GM12878 (cell line): Measurements from ENCODE around the gene SYNGR2. TPM values are rescaled to one million over a fixed set of nuclear protein-coding genes. Genes with fewer than 3 reads are reported as not detected.

ENCODE experiments used
- BCL3 ChIP-seq: IDR thresholded peaks from 2 replicates; pipeline ENCODE4 v1.6.1; 2011; ENCODE audit warnings: borderline replicate concordance, low read depth, mild to moderate bottlenecking, moderate library complexity, low read length; ENCODE audit not compliant: insufficient read depth, poor library complexity, severe bottlenecking
- BHLHE40 ChIP-seq, 2 experiments: fragments of 450-650 bp in 1 of 2; IDR thresholded peaks; 2 replicates each; pipeline ENCODE4 v1.6.1; 2011 to 2017; ENCODE audit warnings: low read depth in 2 of 2, borderline replicate concordance in 1 of 2, improper control_type of control experiment in 1 of 2, low read length in 1 of 2, mild to moderate bottlenecking in 1 of 2
- CUX1 ChIP-seq: IDR thresholded peaks from 2 replicates; pipeline ENCODE4 v1.6.1; 2012; ENCODE audit warnings: improper control_type of control experiment, low read depth, low read length; ENCODE audit not compliant: insufficient replicate concordance
- KAT2A ChIP-seq: conservative IDR thresholded peaks from 2 replicates; pipeline ENCODE4 v1.6.1; 2011; ENCODE audit warnings: low read depth, low read length; ENCODE audit not compliant: control insufficient read depth
- KDM1A ChIP-seq: fragments of 200-600 bp; sonication (generic); IDR thresholded peaks from 2 replicates; pipeline ENCODE4 v1.6.1; 2016; ENCODE audit warnings: borderline replicate concordance
- NFXL1 ChIP-seq: fragments of 450-650 bp; IDR thresholded peaks from 2 replicates; pipeline ENCODE4 v1.6.1; 2017; ENCODE audit warnings: antibody characterized with exemption, mild to moderate bottlenecking, borderline replicate concordance
- PBX3 ChIP-seq: IDR thresholded peaks from 2 replicates; pipeline ENCODE4 v1.6.1; 2011; ENCODE audit warnings: mild to moderate bottlenecking, low read depth, low read length, moderate library complexity; ENCODE audit not compliant: insufficient replicate concordance
- RUNX3 ChIP-seq: IDR thresholded peaks from 2 replicates; pipeline ENCODE4 v1.6.1; 2012; ENCODE audit warnings: low read length, inconsistent platforms
- SPI1 ChIP-seq: IDR thresholded peaks from 2 replicates; pipeline ENCODE4 v1.6.1; 2011; ENCODE audit warnings: low read depth, mild to moderate bottlenecking, low read length, moderate library complexity, borderline replicate concordance; ENCODE audit not compliant: insufficient read depth
- SREBF2 ChIP-seq: IDR thresholded peaks from 2 replicates; pipeline ENCODE4 v1.6.1; 2012; ENCODE audit warnings: mild to moderate bottlenecking, low read length
- TCF7 ChIP-seq: IDR thresholded peaks from 2 replicates; pipeline ENCODE4 v1.6.1; 2014; ENCODE audit warnings: antibody characterized with exemption, borderline replicate concordance
- WRNIP1 ChIP-seq: IDR thresholded peaks from 2 replicates; pipeline ENCODE4 v1.6.1; 2011; ENCODE audit warnings: low read depth, low read length, improper control_type of control experiment, borderline replicate concordance
- ZBTB40 ChIP-seq: fragments of 450-650 bp; IDR thresholded peaks from 2 replicates; pipeline ENCODE4 v1.6.1; 2016; ENCODE audit warnings: mild to moderate bottlenecking, moderate library complexity, borderline replicate concordance
- ZNF207 ChIP-seq: fragments of 450-650 bp; IDR thresholded peaks from 2 replicates; pipeline ENCODE4 v1.6.1; 2014; ENCODE audit warnings: antibody characterized with exemption, mild to moderate bottlenecking, borderline replicate concordance
- ZZZ3 ChIP-seq: IDR thresholded peaks from 2 replicates; pipeline ENCODE4 v1.6.1; 2011; ENCODE audit warnings: low read depth; ENCODE audit not compliant: control insufficient read depth, insufficient read length
- polyA plus RNA-seq, 11 experiments: library from polyadenylated mRNA; depleted of rRNA in 4 of 11; unstranded in 6 of 11; stranded (reverse) in 5 of 11; fragments of >200 nt; fragmentation: Nextera tagmentation in 4 of 11; fragmentation: Illumina TruSeq in 1 of 11; extraction: Ambion mirVana in 4 of 11; extraction: Trizol in 1 of 11; gene quantifications; 1 replicate in 1 of 11; 2 replicates in 10 of 11; pipeline versions ENCODE4 v1.2.1 to v1.2.3, GENCODE V29; 2011 to 2016; ENCODE audit warnings: inconsistent platforms in 2 of 11, missing spikeins in 2 of 11, low read depth in 1 of 11
- total RNA-seq, 4 experiments: library from RNA; depleted of rRNA in 3 of 4; stranded (reverse); fragments of >200 nt in 3 of 4; fragmentation: Illumina TruSeq in 1 of 4; extraction: Trizol in 1 of 4; gene quantifications; 2 replicates each; pipeline versions ENCODE4 v1.2.1 to v1.2.3, GENCODE V29; 2013 to 2021

Gene SYNGR2
- total and polyA plus RNA-seq, 10 of the 15 experiments (the other 5 are each of a cell fraction or from before 2014, with no cell fraction given) = 4.4 to 529 (median 261) TPM

GRCh38 chr17:78186692-78187595 is 18.6 kb downstream of the SYNGR2 start, which contains the start of the genes AFMID and TK1 (continued):
- TF ChIP-seq ZBTB40 (no peak), BHLHE40 (IDR thresholded peaks at IDR 0.05; ENCODE audit: borderline replicate concordance in 1 of 2, low read depth in 2 of 2, low read length in 1 of 2) (peak; percentile 58 to 83; a peak in 3 of 4 replicates), PBX3 (peak; percentile 36), CUX1 (no peak), RUNX3 (peak; percentile 72), SREBF2 (no peak), WRNIP1 (peak; percentile 27; the same call in 1 of the 2 replicates), KDM1A (no peak), BCL3 (no peak), TCF7 (no peak), ZZZ3 (no peak), ZNF207 (no peak; the same call in 1 of the 2 replicates), SPI1 (no peak), NFXL1 (no peak), KAT2A (no peak)
